SU-DHL-6 (cell line): ENCODE data around the gene PDE4C.
A peak's percentile ranks its signal among the peaks of the same experiment; 100 is the strongest.
"Not testable (repeated sequence)": the region's sequence is repeated elsewhere in the genome, so short reads cannot be mapped to it uniquely, and the experiment has no call there.

Experiments used
- H2AFZ ChIP-seq: fragments of 200-600 bp; sonication (generic); 2 replicates; pipeline ENCODE4 v1.6.1; 2014; ENCODE audit warnings: low read depth, mild to moderate bottlenecking, moderate library complexity, mixed read lengths, antibody characterized with exemption, low read length; ENCODE audit not compliant: severe bottlenecking
- H3F3A ChIP-seq: fragments of 200-600 bp; shearing (Covaris generic); 2 replicates; pipeline ENCODE4 v1.6.0; 2016; ENCODE audit warnings: antibody characterized with exemption, mild to moderate bottlenecking; ENCODE audit not compliant: insufficient read depth
- H3K27ac ChIP-seq: fragments of 200-600 bp; sonication (generic); 2 replicates; pipeline ENCODE4 v1.5.1; 2016; ENCODE audit warnings: low read depth, mild to moderate bottlenecking, low read length, moderate library complexity, mixed read lengths
- H3K27me3 ChIP-seq: fragments of 200-600 bp; sonication (generic), shearing (Covaris generic); 2 replicates; pipeline ENCODE4 v1.6.0; 2014; ENCODE audit warnings: mild to moderate bottlenecking, low read length
- H3K36me3 ChIP-seq: fragments of 200-600 bp; sonication (generic); 2 replicates; pipeline ENCODE4 v1.6.1; 2014; ENCODE audit warnings: mild to moderate bottlenecking, low read length, mixed read lengths
- H3K4me2 ChIP-seq: fragments of 300-600, 200-600 bp; shearing (Covaris generic), sonication (generic); 2 replicates; pipeline ENCODE4 v1.6.0; 2014; ENCODE audit warnings: low read length, low read depth, mild to moderate bottlenecking; ENCODE audit not compliant: poor library complexity, severe bottlenecking
- H3K4me3 ChIP-seq: fragments of 200-600 bp; sonication (generic); 2 replicates; pipeline ENCODE4 v1.5.1; 2014; ENCODE audit warnings: antibody characterized with exemption, low read length, mild to moderate bottlenecking, mixed read lengths; ENCODE audit not compliant: insufficient read depth, poor library complexity, severe bottlenecking
- H3K79me2 ChIP-seq: fragments of 200-600 bp; sonication (generic); 2 replicates; pipeline ENCODE4 v1.6.1; 2014; ENCODE audit warnings: mild to moderate bottlenecking, low read length, moderate library complexity; ENCODE audit not compliant: insufficient read depth
- H3K9ac ChIP-seq: fragments of 200-600 bp; sonication (generic); 2 replicates; pipeline ENCODE4 v1.7.0; 2014; ENCODE audit warnings: mild to moderate bottlenecking, low read length
- H3K9me2 ChIP-seq: fragments of 200-600 bp; sonication (generic); replicated peaks from 2 replicates; pipeline ENCODE4 v1.6.1; 2014; ENCODE audit warnings: low read length; ENCODE audit not compliant: insufficient read depth
- H3K9me3 ChIP-seq: fragments of 200-600 bp; sonication (generic); 2 replicates; pipeline ENCODE4 v1.6.1; 2014; ENCODE audit warnings: low read length, mixed read lengths; ENCODE audit not compliant: insufficient read depth
- H4K20me1 ChIP-seq: fragments of 200-600 bp; sonication (generic); 2 replicates; pipeline ENCODE4 v1.6.1; 2014; ENCODE audit warnings: low read depth, mild to moderate bottlenecking, antibody characterized with exemption, low read length, moderate library complexity, mixed read lengths
- CTCF ChIP-seq: fragments of 200-600 bp; sonication (generic); IDR thresholded peaks from one replicate; pipeline ENCODE4 v1.5.1; 2017; ENCODE audit warnings: antibody characterized with exemption, mild to moderate bottlenecking, low read length, moderate library complexity; ENCODE audit not compliant: insufficient read depth, poor library complexity, severe bottlenecking
- EZH2phosphoT487 ChIP-seq: fragments of 200-600 bp; sonication (generic), shearing (Covaris generic); conservative IDR thresholded peaks from 2 replicates; pipeline ENCODE4 v1.6.1; 2018; ENCODE audit warnings: mild to moderate bottlenecking, antibody characterized with exemption, low read length, moderate library complexity, mixed read lengths

Gene PDE4C

GRCh38 chr19:18214779-18215433 is 11.3 kb downstream of the PDE4C start:
- Histone ChIP-seq H3K9me3 (no peaks in the 10 kb centered on the region), H4K20me1 (no peaks in the 10 kb centered on the region), H3K9ac (no peak overlapping the region), H3K4me2 (no peak overlapping the region), H3K79me2 (no peaks in the 10 kb centered on the region), H3K4me3 (no peak overlapping the region), H3K9me2 (no peaks in the 10 kb centered on the region), H2AFZ (no peak overlapping the region), H3K36me3 (no peaks in the 10 kb centered on the region), H3F3A (no peaks in the 10 kb centered on the region), H3K27ac (no peak overlapping the region), H3K27me3 (no peaks in the 10 kb centered on the region)
- no peak for TF ChIP-seq EZH2phosphoT487
- no peak for TF ChIP-seq CTCF

GRCh38 chr19:18211683-18212082 is 14.6 kb downstream of the PDE4C start:
- TF ChIP-seq EZH2phosphoT487 (no peak), CTCF (no peak)
- Histone ChIP-seq H3K9me3 (no peaks in the 10 kb centered on the region), H3K27ac (no peak overlapping the region), H3K9ac (no peak overlapping the region), H2AFZ (no peak overlapping the region), H3K4me3 (no peak overlapping the region), H3K9me2 (no peaks in the 10 kb centered on the region), H3K79me2 (no peaks in the 10 kb centered on the region), H3K27me3 (no peaks in the 10 kb centered on the region; the same call in 1 of the 2 replicates), H3F3A (peaks cover 5% of the 10 kb centered on the region; the same call in 1 of the 2 replicates), H3K36me3 (no peaks in the 10 kb centered on the region), H4K20me1 (no peaks in the 10 kb centered on the region), H3K4me2 (no peak overlapping the region)

- not testable (repeated sequence) for H3K79me2 ChIP-seq, H3K36me3 ChIP-seq, H3K4me3 ChIP-seq, H3K4me2 ChIP-seq, H3F3A ChIP-seq, H3K27me3 ChIP-seq, H3K27ac ChIP-seq, H3K9ac ChIP-seq, H4K20me1 ChIP-seq, H3K9me2 ChIP-seq, H2AFZ ChIP-seq, H3K9me3 ChIP-seq
Observed at GRCh38 chr19:18209912-18210311, 16.3 kb downstream of the PDE4C start.

GRCh38 chr19:18208098-18208951 is 17.9 kb downstream of the PDE4C start:
- TF ChIP-seq CTCF (peak; percentile 63), EZH2phosphoT487 (no peak)
- no peaks in the 10 kb centered on the region for H3K9me2 ChIP-seq
- peaks cover 3% of the 10 kb centered on the region; the same call in 1 of the 2 replicates for H3K79me2 ChIP-seq
- no peaks in the 10 kb centered on the region for H4K20me1 ChIP-seq
- no peak overlapping the region for H2AFZ ChIP-seq
- no peaks in the 10 kb centered on the region; the same call in 1 of the 2 replicates for H3K27me3 ChIP-seq
- H3K36me3 ChIP-seq = no peaks in the 10 kb centered on the region
- no peak overlapping the region for H3K4me2 ChIP-seq
- H3K4me3 ChIP-seq = no peak overlapping the region
- H3F3A ChIP-seq = peaks cover 9% of the 10 kb centered on the region
- no peaks in the 10 kb centered on the region for H3K9me3 ChIP-seq
- no peak overlapping the region for H3K27ac ChIP-seq
- no peak overlapping the region for H3K9ac ChIP-seq
